Coronary artery (tissue), 2 donors: Measurements from ENCODE around the gene STRA8.

ENCODE experiments used
- DNase-seq: peaks from one replicate; pipeline ENCODE4 v3.0.0-alpha.2; 2017; ENCODE audit warnings: low spot score
- H3K27ac ChIP-seq, 2 donors: fragments of 200-600 bp; sonication (generic); one replicate each; pipeline ENCODE4 v1.5.1; 2016 to 2019
- H3K4me3 ChIP-seq: fragments of 200-600 bp; sonication (generic); 2 replicates; pipeline ENCODE4 v1.5.1; 2016; ENCODE audit warnings: mild to moderate bottlenecking, moderate library complexity
- TF ChIP-seq, protein P1 (sequence below): fragments of 200-600 bp; sonication (generic); IDR thresholded peaks from one replicate; pipeline ENCODE4 v1.5.1; 2019; ENCODE audit warnings: antibody characterized with exemption

The STRA8 gene

DNA sequence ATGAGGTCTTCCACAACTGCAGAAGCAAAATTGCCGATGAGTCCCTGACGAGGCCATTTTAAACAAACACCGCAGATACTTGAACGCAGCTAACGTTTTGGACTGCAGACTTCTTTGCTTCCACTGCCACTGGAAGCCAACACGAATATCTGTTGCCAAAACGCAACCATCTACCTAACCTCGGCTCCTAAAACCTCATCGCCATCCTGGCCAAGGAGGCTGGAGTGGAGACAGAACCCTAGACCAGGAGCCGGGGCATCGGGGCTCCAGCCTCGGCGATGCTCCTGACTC is 22.8 kb upstream of the STRA8 start:
- DNase-seq = no peak
- Histone ChIP-seq H3K4me3 (peak overlapping the region; percentile 87), H3K27ac (peak overlapping the region; percentile 94 to 96)
- TF ChIP-seq, protein P1, sequence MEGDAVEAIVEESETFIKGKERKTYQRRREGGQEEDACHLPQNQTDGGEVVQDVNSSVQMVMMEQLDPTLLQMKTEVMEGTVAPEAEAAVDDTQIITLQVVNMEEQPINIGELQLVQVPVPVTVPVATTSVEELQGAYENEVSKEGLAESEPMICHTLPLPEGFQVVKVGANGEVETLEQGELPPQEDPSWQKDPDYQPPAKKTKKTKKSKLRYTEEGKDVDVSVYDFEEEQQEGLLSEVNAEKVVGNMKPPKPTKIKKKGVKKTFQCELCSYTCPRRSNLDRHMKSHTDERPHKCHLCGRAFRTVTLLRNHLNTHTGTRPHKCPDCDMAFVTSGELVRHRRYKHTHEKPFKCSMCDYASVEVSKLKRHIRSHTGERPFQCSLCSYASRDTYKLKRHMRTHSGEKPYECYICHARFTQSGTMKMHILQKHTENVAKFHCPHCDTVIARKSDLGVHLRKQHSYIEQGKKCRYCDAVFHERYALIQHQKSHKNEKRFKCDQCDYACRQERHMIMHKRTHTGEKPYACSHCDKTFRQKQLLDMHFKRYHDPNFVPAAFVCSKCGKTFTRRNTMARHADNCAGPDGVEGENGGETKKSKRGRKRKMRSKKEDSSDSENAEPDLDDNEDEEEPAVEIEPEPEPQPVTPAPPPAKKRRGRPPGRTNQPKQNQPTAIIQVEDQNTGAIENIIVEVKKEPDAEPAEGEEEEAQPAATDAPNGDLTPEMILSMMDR = no peak

- TF ChIP-seq, protein P1 = no peak
- Histone ChIP-seq H3K27ac (peak within 1 kb of the TSS; percentile 94 to 96), H3K4me3 (peak within 1 kb of the TSS; percentile 87)
- peak; percentile 98 for DNase-seq
Measured at GRCh38 chr7:135211179-135211945, 22.3 kb upstream of the STRA8 start, which contains the start of gene WDR91. Gene WDR91, minus strand, starts transcription at chr7:135211526. Its CDS starts 24 bp downstream, at chr7:135211502.

DNA sequence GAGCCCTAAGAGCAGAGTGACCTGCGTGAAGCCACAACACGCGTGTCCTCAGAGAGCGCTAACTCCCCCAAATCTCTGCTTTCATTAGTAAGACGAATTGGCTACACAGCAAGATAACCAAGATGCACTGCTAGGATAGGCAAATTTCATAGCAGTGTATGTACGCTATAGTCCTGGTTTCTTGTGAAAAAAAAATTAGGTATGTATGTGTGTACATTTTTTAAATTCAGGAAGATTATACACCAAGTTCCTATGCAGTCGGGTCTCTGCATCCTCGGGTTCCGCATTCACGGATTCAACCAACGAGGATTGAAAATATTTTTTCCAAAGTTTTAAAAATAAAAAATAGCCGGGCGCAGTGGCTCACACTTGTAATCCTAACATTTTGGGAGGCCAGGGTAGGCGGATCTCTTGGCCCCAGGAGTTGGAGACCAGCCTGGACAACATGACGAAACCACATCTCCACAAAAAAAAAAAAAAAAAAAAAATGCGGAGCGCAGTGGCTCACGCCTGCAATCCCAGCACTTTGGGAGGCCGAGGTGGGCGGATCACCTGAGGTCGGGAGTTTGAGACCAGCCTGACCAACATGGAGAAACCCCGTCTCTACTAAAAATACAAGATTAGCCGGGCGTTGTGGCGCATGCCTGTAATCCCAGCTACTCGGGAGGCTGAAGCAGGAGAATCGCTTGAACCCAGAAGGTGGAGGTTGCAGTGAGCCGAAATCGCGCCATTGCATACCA is 21.5 kb upstream of the STRA8 start:
- DNase-seq = peak; percentile 82
- Histone ChIP-seq H3K4me3 (peak overlapping the region; percentile 87), H3K27ac (peak overlapping the region; percentile 94 to 96)

GRCh38 chr7:135213831-135214230 is 19.8 kb upstream of the STRA8 start:
- TF ChIP-seq, protein P1 = no peak
- H3K27ac ChIP-seq = no peak overlapping the region
- H3K4me3 ChIP-seq = no peak overlapping the region
- DNase-seq = no peak

DNA sequence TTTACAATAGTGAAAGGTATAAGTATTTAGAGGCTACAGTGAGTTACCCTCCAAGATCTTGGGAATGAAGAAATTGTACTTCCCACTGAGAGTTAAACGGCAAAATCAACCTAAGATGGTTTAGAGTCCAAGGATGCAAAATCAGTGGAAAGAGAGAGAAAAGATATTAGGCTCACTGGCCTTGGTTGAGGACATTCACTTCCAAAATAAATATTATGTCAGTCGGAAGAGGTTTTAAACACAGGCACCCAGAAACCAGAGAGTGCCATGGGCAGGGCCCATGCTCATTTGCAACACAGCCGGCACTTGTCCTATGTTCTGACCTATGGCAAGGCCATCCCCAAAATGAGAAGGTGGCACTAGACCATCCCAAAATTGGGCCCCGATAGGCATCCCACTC is 18.5 kb upstream of the STRA8 start:
- TF ChIP-seq, protein P1 = no peak
- peak overlapping the region in 1 of 2 donors; percentile 49 for H3K27ac ChIP-seq
- no peak overlapping the region for H3K4me3 ChIP-seq
- DNase-seq = no peak

- Histone ChIP-seq H3K27ac (peak overlapping the region in 1 of 2 donors; percentile 49), H3K4me3 (no peak overlapping the region)
- TF ChIP-seq, protein P1 = no peak
- DNase-seq = no peak
Measured at GRCh38 chr7:135215698-135216097, 17.9 kb upstream of the STRA8 start.

DNA sequence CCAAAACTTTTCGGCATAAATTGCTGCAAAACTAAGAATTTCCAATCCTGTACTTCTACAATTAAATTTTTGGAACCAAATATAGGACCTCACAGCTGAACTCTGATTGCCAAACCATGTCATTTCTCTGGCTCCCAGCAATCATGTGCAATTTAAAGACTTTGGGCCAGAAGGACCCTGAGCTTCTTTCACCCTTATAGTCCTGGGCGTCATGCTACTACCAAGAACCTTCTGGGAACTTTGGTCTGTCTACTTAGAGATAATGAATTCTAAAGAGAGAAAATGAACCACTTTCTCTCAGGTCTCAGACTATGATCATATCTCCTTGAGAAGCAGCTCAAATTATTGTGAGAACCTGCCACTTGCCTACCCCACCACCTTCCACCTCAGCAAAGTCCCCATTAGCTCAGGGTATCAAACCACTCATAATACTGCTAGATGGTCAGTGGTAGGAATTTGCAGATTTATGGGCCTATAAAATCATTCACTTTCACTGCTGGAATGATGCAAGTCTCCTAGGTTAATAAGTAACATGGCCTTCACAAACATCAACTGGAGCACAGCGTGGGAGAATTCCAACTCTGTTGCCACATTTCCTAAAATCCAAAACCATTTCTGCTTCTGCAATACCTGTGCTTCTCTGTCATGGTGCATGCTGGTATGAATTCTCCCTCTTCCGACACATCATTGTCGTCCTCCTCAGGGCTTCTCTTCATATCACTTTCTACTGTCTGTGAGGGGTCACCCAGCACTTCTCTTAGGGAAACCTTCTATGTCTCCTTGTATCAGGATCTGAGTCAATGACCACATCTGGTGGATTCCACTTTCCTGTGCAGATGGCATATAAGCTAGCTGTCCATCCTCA is 15.8 kb upstream of the STRA8 start:
- no peak overlapping the region for H3K4me3 ChIP-seq
- no peak for DNase-seq

More for the DNA sequence above, 15.8 kb upstream of the STRA8 start:
- TF ChIP-seq, protein P1 = no peak
- H3K27ac ChIP-seq = no peak overlapping the region
